WTC11 (cell line): ENCODE results near the gene IGF2BP1. TPM values are rescaled to one million over a fixed set of nuclear protein-coding genes. Genes with fewer than 3 reads are reported as not detected.
A peak's percentile ranks its signal among the peaks of the same experiment; 100 is the strongest.
"Not testable (repeated sequence)": the region's sequence is repeated elsewhere in the genome, so short reads cannot be mapped to it uniquely, and the experiment has no call there.

Source experiments
- ATAC-seq: fragments of 200-7000 bp; cut with Tn5 transposase; 2 replicates; pipeline ENCODE4 v1.10.0; 2021; ENCODE audit warnings: mild to moderate bottlenecking, moderate library complexity
- CTCF ChIA-PET: fragments of 300-600 bp; sonication (Branson Sonifier 250); formaldehyde crosslinking; loops from one replicate; lab custom pipeline; 2021; ENCODE audit warnings: antibody characterized with exemption; lab: Charles Lee
- POLR2A ChIA-PET: fragments of 350-600 bp; sonication (Branson Sonifier 250); formaldehyde crosslinking; loops from one replicate; lab custom pipeline; 2021; ENCODE audit warnings: antibody characterized with exemption; lab: Charles Lee
- DNase-seq: peaks from one replicate; pipeline ENCODE4 v3.0.0; 2021; ENCODE audit warnings: low spot score
- H3K27ac Mint-ChIP-seq: 2 replicates; pipeline ENCODE4 v1.8.0; 2021; ENCODE audit warnings: mixed read lengths
- H3K27me3 Mint-ChIP-seq: 2 replicates; pipeline ENCODE4 v1.8.0; 2021; ENCODE audit warnings: low read depth, mild to moderate bottlenecking, moderate library complexity, mixed read lengths
- H3K36me3 Mint-ChIP-seq: 2 replicates; pipeline ENCODE4 v1.8.0; 2021; ENCODE audit warnings: mixed read lengths
- H3K4me1 Mint-ChIP-seq: 2 replicates; pipeline ENCODE4 v1.8.0; 2022; ENCODE audit warnings: mixed read lengths
- H3K4me3 Mint-ChIP-seq: 2 replicates; pipeline ENCODE4 v1.8.0; 2021; ENCODE audit warnings: mild to moderate bottlenecking, moderate library complexity, mixed read lengths
- H3K9me3 Mint-ChIP-seq: 2 replicates; pipeline ENCODE4 v1.8.0; 2021; ENCODE audit warnings: mixed read lengths
- ETV6 ChIP-seq: sonication (generic); formaldehyde crosslinking; IDR thresholded peaks from 2 replicates; pipeline ENCODE4 v1.8.1; 2022; ENCODE audit warnings: mild to moderate bottlenecking, missing genetic modification reagents
- FOXP1 ChIP-seq: sonication (generic); formaldehyde crosslinking; IDR thresholded peaks from 2 replicates; pipeline ENCODE4 v1.8.0; 2022; ENCODE audit warnings: missing genetic modification reagents, mild to moderate bottlenecking, moderate library complexity, borderline replicate concordance
- IRF2 ChIP-seq: sonication (generic); formaldehyde crosslinking; IDR thresholded peaks from 2 replicates; pipeline ENCODE4 v1.8.0; 2022; ENCODE audit warnings: low read depth, missing genetic modification reagents, borderline replicate concordance
- JAZF1 ChIP-seq: fragments of 250-450 bp; sonication (Bioruptor Pico); IDR thresholded peaks from 2 replicates; pipeline ENCODE4 v1.9.0; 2021; ENCODE audit warnings: moderate library complexity, mild to moderate bottlenecking, inconsistent platforms
- JUN ChIP-seq: sonication (generic); formaldehyde crosslinking; IDR thresholded peaks from 2 replicates; pipeline ENCODE4 v1.8.0; 2023; ENCODE audit warnings: mild to moderate bottlenecking, missing genetic modification reagents
- MXD4 ChIP-seq: fragments of 250-450 bp; sonication (Bioruptor Pico); IDR thresholded peaks from 2 replicates; pipeline ENCODE4 v1.8.0; 2021; ENCODE audit warnings: mild to moderate bottlenecking, moderate library complexity, borderline replicate concordance
- NFATC4 ChIP-seq: fragments of 250-450 bp; sonication (Bioruptor Pico); IDR thresholded peaks from 2 replicates; pipeline ENCODE4 v1.9.0; 2021; ENCODE audit warnings: mild to moderate bottlenecking
- NR3C1 ChIP-seq: sonication (generic); formaldehyde crosslinking; conservative IDR thresholded peaks from 2 replicates; pipeline ENCODE4 v1.8.1; 2023; ENCODE audit warnings: low read depth, mild to moderate bottlenecking, missing genetic modification reagents
- ZBTB21 ChIP-seq: sonication (generic); formaldehyde crosslinking; IDR thresholded peaks from 2 replicates; pipeline ENCODE4 v1.8.1; 2023; ENCODE audit warnings: mild to moderate bottlenecking, missing genetic modification reagents, borderline replicate concordance
- ZNF138 ChIP-seq: sonication (generic); formaldehyde crosslinking; conservative IDR thresholded peaks from 2 replicates; pipeline ENCODE4 v1.8.1; 2022; ENCODE audit warnings: mild to moderate bottlenecking, moderate library complexity, missing genetic modification reagents
- ZNF396 ChIP-seq: fragments of 250-450 bp; sonication (Bioruptor Pico); IDR thresholded peaks from 2 replicates; pipeline ENCODE4 v1.8.0; 2021; ENCODE audit warnings: mild to moderate bottlenecking, moderate library complexity, borderline replicate concordance
- total RNA-seq: library from RNA; stranded (reverse); gene quantifications from 3 replicates; pipeline ENCODE4 v1.2.3, GENCODE V29; 2021
- TF ChIP-seq, protein P1 (sequence below): fragments of 250-450 bp; sonication (Bioruptor Pico); IDR thresholded peaks from 2 replicates; pipeline ENCODE4 v1.9.0; 2021; ENCODE audit warnings: mild to moderate bottlenecking, borderline replicate concordance
- TF ChIP-seq, protein P2 (sequence below): sonication (generic); formaldehyde crosslinking; IDR thresholded peaks from 2 replicates; pipeline ENCODE4 v1.8.1; 2023; ENCODE audit warnings: mild to moderate bottlenecking, missing genetic modification reagents, moderate library complexity
- TF ChIP-seq, protein P3 (sequence below): sonication (generic); formaldehyde crosslinking; IDR thresholded peaks from 2 replicates; pipeline ENCODE4 v1.8.0; 2023; ENCODE audit warnings: mild to moderate bottlenecking, missing genetic modification reagents

The IGF2BP1 gene
- total RNA-seq, 1 experiment from 2014 or later, result 392 TPM

DNA sequence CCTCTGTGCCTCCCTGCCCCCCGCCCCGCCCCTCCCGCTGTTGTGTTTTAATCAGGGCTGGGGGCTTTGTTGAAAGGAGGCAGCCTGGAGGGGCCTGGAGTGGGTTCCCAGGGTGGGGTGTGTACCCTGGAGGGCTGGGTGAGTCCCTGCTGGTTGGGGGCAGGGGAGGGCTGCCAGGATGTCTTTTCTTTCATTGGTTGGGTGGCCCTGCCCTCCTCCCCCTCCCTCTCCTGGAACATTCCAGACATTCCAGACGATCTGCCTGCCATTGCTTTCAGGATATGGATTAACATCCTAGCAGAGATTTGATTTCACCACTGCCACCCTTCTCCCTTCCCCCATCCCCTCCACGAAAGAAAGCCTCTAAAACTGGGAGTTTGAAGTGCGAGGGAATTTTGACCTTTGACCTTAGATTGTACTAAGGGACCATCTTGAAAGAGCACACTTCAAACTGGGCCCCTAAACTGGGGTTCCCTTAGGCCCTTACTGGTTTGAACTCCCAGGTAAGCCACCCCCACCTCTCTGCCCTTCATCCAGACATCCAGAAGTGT lies 25.3 kb downstream of the IGF2BP1 start (continued):
- TF ChIP-seq ZNF138, result no peak

DNA sequence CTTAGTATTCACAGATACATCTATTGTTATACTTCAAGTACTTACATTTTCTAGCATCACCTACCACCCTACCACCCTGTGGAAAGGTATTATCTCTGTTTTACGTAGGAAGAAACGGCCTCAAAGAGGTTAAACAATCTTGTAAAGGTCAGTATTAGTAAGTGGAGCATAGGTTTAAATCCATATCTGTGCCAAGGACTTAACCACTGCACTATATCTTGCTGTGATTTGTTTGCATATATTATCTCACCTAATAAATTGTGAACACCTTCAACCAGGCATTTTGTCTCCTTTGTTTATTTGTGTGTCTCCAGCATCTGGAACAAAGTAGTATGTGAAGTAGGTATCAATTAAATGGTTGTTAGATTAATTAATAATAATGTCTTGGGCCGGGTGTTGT lies 27.3 kb downstream of the IGF2BP1 start:
- Mint-ChIP-seq H3K27me3 (no peaks in the 10 kb centered on the region), H3K9me3 (no peaks in the 10 kb centered on the region), H3K36me3 (peaks cover 56% of the 10 kb centered on the region), H3K27ac (peak overlapping the region; percentile 93), H3K4me1 (peaks cover 53% of the 10 kb centered on the region), H3K4me3 (no peak overlapping the region)
- TF ChIP-seq, protein P1, sequence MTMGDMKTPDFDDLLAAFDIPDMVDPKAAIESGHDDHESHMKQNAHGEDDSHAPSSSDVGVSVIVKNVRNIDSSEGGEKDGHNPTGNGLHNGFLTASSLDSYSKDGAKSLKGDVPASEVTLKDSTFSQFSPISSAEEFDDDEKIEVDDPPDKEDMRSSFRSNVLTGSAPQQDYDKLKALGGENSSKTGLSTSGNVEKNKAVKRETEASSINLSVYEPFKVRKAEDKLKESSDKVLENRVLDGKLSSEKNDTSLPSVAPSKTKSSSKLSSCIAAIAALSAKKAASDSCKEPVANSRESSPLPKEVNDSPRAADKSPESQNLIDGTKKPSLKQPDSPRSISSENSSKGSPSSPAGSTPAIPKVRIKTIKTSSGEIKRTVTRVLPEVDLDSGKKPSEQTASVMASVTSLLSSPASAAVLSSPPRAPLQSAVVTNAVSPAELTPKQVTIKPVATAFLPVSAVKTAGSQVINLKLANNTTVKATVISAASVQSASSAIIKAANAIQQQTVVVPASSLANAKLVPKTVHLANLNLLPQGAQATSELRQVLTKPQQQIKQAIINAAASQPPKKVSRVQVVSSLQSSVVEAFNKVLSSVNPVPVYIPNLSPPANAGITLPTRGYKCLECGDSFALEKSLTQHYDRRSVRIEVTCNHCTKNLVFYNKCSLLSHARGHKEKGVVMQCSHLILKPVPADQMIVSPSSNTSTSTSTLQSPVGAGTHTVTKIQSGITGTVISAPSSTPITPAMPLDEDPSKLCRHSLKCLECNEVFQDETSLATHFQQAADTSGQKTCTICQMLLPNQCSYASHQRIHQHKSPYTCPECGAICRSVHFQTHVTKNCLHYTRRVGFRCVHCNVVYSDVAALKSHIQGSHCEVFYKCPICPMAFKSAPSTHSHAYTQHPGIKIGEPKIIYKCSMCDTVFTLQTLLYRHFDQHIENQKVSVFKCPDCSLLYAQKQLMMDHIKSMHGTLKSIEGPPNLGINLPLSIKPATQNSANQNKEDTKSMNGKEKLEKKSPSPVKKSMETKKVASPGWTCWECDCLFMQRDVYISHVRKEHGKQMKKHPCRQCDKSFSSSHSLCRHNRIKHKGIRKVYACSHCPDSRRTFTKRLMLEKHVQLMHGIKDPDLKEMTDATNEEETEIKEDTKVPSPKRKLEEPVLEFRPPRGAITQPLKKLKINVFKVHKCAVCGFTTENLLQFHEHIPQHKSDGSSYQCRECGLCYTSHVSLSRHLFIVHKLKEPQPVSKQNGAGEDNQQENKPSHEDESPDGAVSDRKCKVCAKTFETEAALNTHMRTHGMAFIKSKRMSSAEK (CRISPR knock-in tag), result no peak
- TF ChIP-seq, protein P2, sequence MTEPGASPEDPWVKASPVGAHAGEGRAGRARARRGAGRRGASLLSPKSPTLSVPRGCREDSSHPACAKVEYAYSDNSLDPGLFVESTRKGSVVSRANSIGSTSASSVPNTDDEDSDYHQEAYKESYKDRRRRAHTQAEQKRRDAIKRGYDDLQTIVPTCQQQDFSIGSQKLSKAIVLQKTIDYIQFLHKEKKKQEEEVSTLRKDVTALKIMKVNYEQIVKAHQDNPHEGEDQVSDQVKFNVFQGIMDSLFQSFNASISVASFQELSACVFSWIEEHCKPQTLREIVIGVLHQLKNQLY (CRISPR knock-in tag), result no peak
- TF ChIP-seq JAZF1 (CRISPR knock-in tag) (no peak), NR3C1 (CRISPR knock-in tag) (no peak), JUN (no peak), NFATC4 (no peak), ZBTB21 (no peak), ZNF396 (CRISPR knock-in tag) (no peak), MXD4 (CRISPR knock-in tag) (no peak), IRF2 (no peak)
- TF ChIP-seq, protein P3, sequence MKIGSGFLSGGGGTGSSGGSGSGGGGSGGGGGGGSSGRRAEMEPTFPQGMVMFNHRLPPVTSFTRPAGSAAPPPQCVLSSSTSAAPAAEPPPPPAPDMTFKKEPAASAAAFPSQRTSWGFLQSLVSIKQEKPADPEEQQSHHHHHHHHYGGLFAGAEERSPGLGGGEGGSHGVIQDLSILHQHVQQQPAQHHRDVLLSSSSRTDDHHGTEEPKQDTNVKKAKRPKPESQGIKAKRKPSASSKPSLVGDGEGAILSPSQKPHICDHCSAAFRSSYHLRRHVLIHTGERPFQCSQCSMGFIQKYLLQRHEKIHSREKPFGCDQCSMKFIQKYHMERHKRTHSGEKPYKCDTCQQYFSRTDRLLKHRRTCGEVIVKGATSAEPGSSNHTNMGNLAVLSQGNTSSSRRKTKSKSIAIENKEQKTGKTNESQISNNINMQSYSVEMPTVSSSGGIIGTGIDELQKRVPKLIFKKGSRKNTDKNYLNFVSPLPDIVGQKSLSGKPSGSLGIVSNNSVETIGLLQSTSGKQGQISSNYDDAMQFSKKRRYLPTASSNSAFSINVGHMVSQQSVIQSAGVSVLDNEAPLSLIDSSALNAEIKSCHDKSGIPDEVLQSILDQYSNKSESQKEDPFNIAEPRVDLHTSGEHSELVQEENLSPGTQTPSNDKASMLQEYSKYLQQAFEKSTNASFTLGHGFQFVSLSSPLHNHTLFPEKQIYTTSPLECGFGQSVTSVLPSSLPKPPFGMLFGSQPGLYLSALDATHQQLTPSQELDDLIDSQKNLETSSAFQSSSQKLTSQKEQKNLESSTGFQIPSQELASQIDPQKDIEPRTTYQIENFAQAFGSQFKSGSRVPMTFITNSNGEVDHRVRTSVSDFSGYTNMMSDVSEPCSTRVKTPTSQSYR (CRISPR knock-in tag), result no peak
- no peak for DNase-seq
- ChIA-PET POLR2A (interaction anchor here (0.6 kb wide), 1 partner anchor 155 kb away, joined by 3 read pairs; no protein-coding TSS in a partner anchor), CTCF (interaction anchor here (0.9 to 1.7 kb wide), 2 partner anchors 8 to 12 kb away, joined by 3 to 9 read pairs; no protein-coding TSS in a partner anchor)
- no peak for ATAC-seq

DNA sequence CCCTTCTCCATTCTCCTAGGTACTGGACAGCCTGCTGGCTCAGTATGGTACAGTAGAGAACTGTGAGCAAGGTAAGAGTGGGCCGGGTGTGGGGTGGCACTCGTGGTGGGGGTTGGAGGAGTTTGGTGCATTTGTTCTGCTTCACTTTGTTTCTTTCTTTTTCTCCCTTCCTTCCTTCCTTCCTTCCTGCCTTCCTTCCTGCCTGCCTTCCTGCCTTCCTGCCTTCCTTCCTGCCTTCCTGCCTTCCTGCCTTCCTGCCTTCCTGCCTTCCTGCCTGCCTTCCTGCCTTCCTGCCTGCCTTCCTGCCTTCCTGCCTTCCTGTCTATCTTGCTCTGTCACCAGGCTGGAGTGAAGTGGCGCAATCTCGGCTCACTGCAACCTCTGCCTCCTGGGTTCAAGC lies 29.3 kb downstream of the IGF2BP1 start:
- H3K27me3 Mint-ChIP-seq, POLR2A ChIA-PET, DNase-seq, CTCF ChIA-PET, ATAC-seq, H3K9me3 Mint-ChIP-seq, H3K4me3 Mint-ChIP-seq: not testable (repeated sequence)
- TF ChIP-seq FOXP1 (CRISPR knock-in tag) (0 out of 2 replicates have a peak, but pooled peaks have one; percentile 15), ETV6 (0 out of 2 replicates have a peak, but pooled peaks have one; percentile 38)
- peaks cover 44% of the 10 kb centered on the region for H3K4me1 Mint-ChIP-seq
- peak overlapping the region; percentile 87 for H3K27ac Mint-ChIP-seq
- peaks cover 62% of the 10 kb centered on the region for H3K36me3 Mint-ChIP-seq
